Endothelial cell (in vitro differentiated cells): ENCODE data around the gene ZP1. TPM values are rescaled to one million over a fixed set of nuclear protein-coding genes. Genes with fewer than 3 reads are reported as not detected.

Experiments used
- DNase-seq: peaks from one replicate; pipeline ENCODE4 v3.0.0; 2021; ENCODE audit warnings: low spot score
- H3K27ac Mint-ChIP-seq: one replicate; pipeline ENCODE4 v1.8.0; 2021; ENCODE audit warnings: mixed read lengths, inconsistent platforms; ENCODE audit not compliant: unreplicated experiment
- H3K27me3 Mint-ChIP-seq: one replicate; pipeline ENCODE4 v1.8.0; 2021; ENCODE audit warnings: mild to moderate bottlenecking, moderate library complexity, mixed read lengths, inconsistent platforms; ENCODE audit not compliant: unreplicated experiment
- H3K36me3 Mint-ChIP-seq: one replicate; pipeline ENCODE4 v1.8.0; 2021; ENCODE audit warnings: mild to moderate bottlenecking, low read depth, mixed read lengths, inconsistent platforms; ENCODE audit not compliant: unreplicated experiment
- H3K4me1 Mint-ChIP-seq: one replicate; pipeline ENCODE4 v1.8.0; 2021; ENCODE audit warnings: mild to moderate bottlenecking, mixed read lengths, inconsistent platforms; ENCODE audit not compliant: unreplicated experiment
- H3K4me3 Mint-ChIP-seq: one replicate; pipeline ENCODE4 v1.8.0; 2021; ENCODE audit warnings: mild to moderate bottlenecking, mixed read lengths, inconsistent platforms; ENCODE audit not compliant: unreplicated experiment
- H3K9me3 Mint-ChIP-seq: one replicate; pipeline ENCODE4 v1.8.0; 2021; ENCODE audit warnings: mixed read lengths, inconsistent platforms; ENCODE audit not compliant: unreplicated experiment
- CTCF ChIP-seq: fragments of 200-600 bp; sonication (generic); IDR thresholded peaks from one replicate; pipeline ENCODE4 v1.5.0; 2021; ENCODE audit warnings: antibody characterized with exemption; ENCODE audit not compliant: unreplicated experiment
- total RNA-seq: library from RNA; stranded (reverse); fragmentation: NEBNext Ultra II Directional; extraction: Animal tissue kit (Norgen Biotek cat#: 25700); gene quantifications from one replicate; pipeline ENCODE4 v1.2.1, GENCODE V29; 2021; ENCODE audit not compliant: unreplicated experiment

The ZP1 gene
- total RNA-seq, 1 donor from 2014 or later, result not detected

- no peak for TF ChIP-seq CTCF
Observed at GRCh38 chr11:60851327-60852104, 15.8 kb upstream of the ZP1 start.

GRCh38 chr11:60852117-60852981 lies 15.0 kb upstream of the ZP1 start:
- Mint-ChIP-seq H3K36me3 (peaks cover 12% of the 10 kb centered on the region), H3K27ac (no peak overlapping the region), H3K4me3 (peak overlapping the region; percentile 66), H3K4me1 (peaks cover 3% of the 10 kb centered on the region), H3K9me3 (no peaks in the 10 kb centered on the region), H3K27me3 (peaks cover 3% of the 10 kb centered on the region)
- TF ChIP-seq CTCF, result no peak
- no peak for DNase-seq

More at GRCh38 chr11:60851327-60852104, 15.8 kb upstream of the ZP1 start:
- Mint-ChIP-seq H3K9me3 (no peaks in the 10 kb centered on the region), H3K4me1 (peaks cover 2% of the 10 kb centered on the region), H3K36me3 (peaks cover 12% of the 10 kb centered on the region), H3K27ac (no peak overlapping the region), H3K27me3 (peaks cover 4% of the 10 kb centered on the region), H3K4me3 (peak overlapping the region; percentile 66)
- no peak for DNase-seq

GRCh38 chr11:60852982-60853950 lies 14.1 kb upstream of the ZP1 start:
- peaks cover 12% of the 10 kb centered on the region for H3K36me3 Mint-ChIP-seq
- H3K4me1 Mint-ChIP-seq, result peaks cover 3% of the 10 kb centered on the region
- peaks cover 3% of the 10 kb centered on the region for H3K27me3 Mint-ChIP-seq
- DNase-seq, result no peak
- peak overlapping the region; percentile 31 for H3K4me3 Mint-ChIP-seq
- H3K27ac Mint-ChIP-seq, result no peak overlapping the region
- TF ChIP-seq CTCF, result no peak
- H3K9me3 Mint-ChIP-seq, result no peaks in the 10 kb centered on the region

GRCh38 chr11:60854140-60854846 lies 13.0 kb upstream of the ZP1 start:
- no peak for TF ChIP-seq CTCF
- Mint-ChIP-seq H3K9me3 (no peaks in the 10 kb centered on the region), H3K36me3 (peaks cover 7% of the 10 kb centered on the region), H3K27me3 (peaks cover 3% of the 10 kb centered on the region), H3K4me1 (peaks cover 11% of the 10 kb centered on the region), H3K27ac (no peak overlapping the region), H3K4me3 (no peak overlapping the region)
- DNase-seq, result no peak
